SK-N-SH (cell line): ENCODE results near the gene NSRP1. TPM values are rescaled to one million over a fixed set of nuclear protein-coding genes. Genes with fewer than 3 reads are reported as not detected.

Experiments used
- CTCF ChIA-PET: fragments of 300-600, 350-600 bp; formaldehyde crosslinking; extraction: SDS; loops from one replicate; lab custom pipeline; 2021; lab: Yijun Ruan, JAX
- POLR2A ChIA-PET: fragments of 350-600 bp; sonication (Branson Sonifier 250); formaldehyde crosslinking; extraction: SDS; loops from one replicate; lab custom pipeline; 2020; ENCODE audit warnings: antibody characterized with exemption, inconsistent platforms; lab: Yijun Ruan, JAX
- DNase-seq: peaks from one replicate; pipeline ENCODE4 v3.0.0; 2012
- H2AFZ ChIP-seq: fragments of 200-600 bp; sonication (generic); 2 replicates; pipeline ENCODE4 v1.8.1; 2016; ENCODE audit warnings: antibody characterized with exemption, mild to moderate bottlenecking, low read depth
- H3F3A ChIP-seq: fragments of 200-600 bp; sonication (generic); replicated peaks from 2 replicates; pipeline ENCODE3; 2016; ENCODE audit warnings: antibody characterized with exemption, mild to moderate bottlenecking; ENCODE audit not compliant: insufficient read depth
- H3K27ac ChIP-seq, 2 experiments: fragments of 200-500 bp in 1 of 2; fragments of 200-600 bp in 1 of 2; sonication (Bioruptor generic) in 1 of 2; sonication (generic), shearing (Covaris generic) in 1 of 2; 2 replicates each; pipeline versions ENCODE4 v1.5.1 to v1.6.1; 2014 to 2016; ENCODE audit warnings: low read depth in 2 of 2, inconsistent platforms in 1 of 2, low read length in 1 of 2, mild to moderate bottlenecking in 1 of 2, mixed read lengths in 1 of 2
- H3K27me3 ChIP-seq: fragments of 200-600 bp; sonication (generic), shearing (Covaris generic); 2 replicates; pipeline ENCODE4 v1.6.1; 2016; ENCODE audit warnings: mixed run types; ENCODE audit not compliant: insufficient read depth
- H3K36me3 ChIP-seq, 2 experiments: fragments of 200-500 bp in 1 of 2; fragments of 200-600 bp in 1 of 2; sonication (Bioruptor generic) in 1 of 2; sonication (generic) in 1 of 2; replicated peaks in 1 of 2; 2 replicates each; pipeline versions ENCODE3 to v1.5.1; 2014 to 2016; ENCODE audit warnings: low read length in 1 of 2, mild to moderate bottlenecking in 1 of 2; ENCODE audit not compliant: insufficient read depth in 2 of 2, control insufficient read depth in 1 of 2
- H3K4me1 ChIP-seq, 2 experiments: fragments of 200-500 bp in 1 of 2; fragments of 200-600 bp in 1 of 2; sonication (Bioruptor generic) in 1 of 2; sonication (generic), shearing (Covaris generic) in 1 of 2; 2 replicates each; pipeline versions ENCODE4 v1.5.1 to v1.6.1; 2014 to 2016; ENCODE audit warnings: low read depth in 1 of 2, low read length in 1 of 2, mixed run types in 1 of 2; ENCODE audit not compliant: insufficient read depth in 2 of 2, control insufficient read depth in 1 of 2
- H3K4me2 ChIP-seq: fragments of 200-600 bp; sonication (generic), shearing (Covaris generic); 2 replicates; pipeline ENCODE4 v1.6.1; 2017; ENCODE audit warnings: mixed run types
- H3K4me3 ChIP-seq, 2 experiments: fragments of 200-500 bp in 1 of 2; fragments of 200-600 bp in 1 of 2; sonication (Bioruptor generic) in 1 of 2; sonication (generic), shearing (Covaris generic) in 1 of 2; 2 replicates each; pipeline versions ENCODE4 v1.5.1 to v1.8.1; 2014 to 2016; ENCODE audit warnings: low read depth in 2 of 2, inconsistent platforms in 1 of 2, low read length in 1 of 2, mild to moderate bottlenecking in 1 of 2, mixed read lengths in 1 of 2, moderate library complexity in 1 of 2
- H3K79me2 ChIP-seq: fragments of 200-600 bp; sonication (generic); 2 replicates; pipeline ENCODE4 v1.8.1; 2017; ENCODE audit warnings: mild to moderate bottlenecking; ENCODE audit not compliant: insufficient read depth
- H3K9ac ChIP-seq: fragments of 200-600 bp; sonication (generic); 2 replicates; pipeline ENCODE4 v1.6.1; 2017; ENCODE audit warnings: mixed run types
- H3K9me2 ChIP-seq: fragments of 200-600 bp; sonication (generic); 2 replicates; pipeline ENCODE4 v1.6.1; 2017; ENCODE audit warnings: mixed run types
- H3K9me3 ChIP-seq: fragments of 200-600 bp; sonication (generic); 2 replicates; pipeline ENCODE4 v1.6.1; 2017; ENCODE audit warnings: mixed run types, mild to moderate bottlenecking, moderate library complexity
- H4K20me1 ChIP-seq: fragments of 200-600 bp; sonication (generic); 2 replicates; pipeline ENCODE4 v1.6.1; 2017; ENCODE audit warnings: mild to moderate bottlenecking, mixed run types; ENCODE audit not compliant: insufficient read depth
- EZH2phosphoT487 ChIP-seq: fragments of 200-600 bp; sonication (generic); IDR thresholded peaks from 2 replicates; pipeline ENCODE4 v1.6.1; 2017; ENCODE audit warnings: low read depth, mixed run types, mild to moderate bottlenecking, antibody characterized with exemption, moderate library complexity, borderline replicate concordance
- FOSL2 ChIP-seq: IDR thresholded peaks from 2 replicates; pipeline ENCODE4 v1.4.0; 2012; ENCODE audit warnings: low read depth, mild to moderate bottlenecking, moderate library complexity, borderline replicate concordance
- JUND ChIP-seq: IDR thresholded peaks from 2 replicates; pipeline ENCODE4 v1.4.0; 2012
- MXI1 ChIP-seq: IDR thresholded peaks from 2 replicates; pipeline ENCODE4 v1.6.1; 2012; ENCODE audit warnings: mild to moderate bottlenecking, low read depth, low read length, improper control_type of control experiment
- NFIC ChIP-seq: IDR thresholded peaks from 2 replicates; pipeline ENCODE4 v1.4.0; 2012; ENCODE audit warnings: borderline replicate concordance
- RAD21 ChIP-seq: IDR thresholded peaks from 2 replicates; pipeline ENCODE4 v1.6.1; 2012; ENCODE audit warnings: mild to moderate bottlenecking, low read length
- RXRA ChIP-seq: IDR thresholded peaks from 2 replicates; pipeline ENCODE4 v1.4.0; 2012; ENCODE audit warnings: low read depth, mild to moderate bottlenecking, borderline replicate concordance
- WGBS: methylation state at CpG from one replicate; pipeline ENCODE4 v1.1.6; 2017; ENCODE audit warnings: low lambda C conversion rate; 5-methylcytosine and 5-hydroxymethylcytosine counted together
- polyA plus RNA-seq, 3 experiments: library from polyadenylated mRNA; depleted of rRNA; stranded (reverse); fragments of >200 nt; gene quantifications; 2 replicates each; pipeline ENCODE4 v1.2.3, GENCODE V29; 2012
- TF ChIP-seq, protein P1 (sequence below): fragments of 200-600 bp; sonication (generic); IDR thresholded peaks from 2 replicates; pipeline ENCODE4 v1.6.1; 2017; ENCODE audit warnings: antibody characterized with exemption, mild to moderate bottlenecking, moderate library complexity
- TF ChIP-seq, protein P2 (sequence below): IDR thresholded peaks from 2 replicates; pipeline ENCODE4 v1.4.0; 2012; ENCODE audit warnings: low read depth
- TF ChIP-seq, protein P3 (sequence below): fragments of 150-350 bp; IDR thresholded peaks from 2 replicates; pipeline ENCODE4 v1.6.1; 2016; ENCODE audit warnings: mild to moderate bottlenecking, low read depth, low read length
- TF ChIP-seq, protein P4 (sequence below): IDR thresholded peaks from 2 replicates; pipeline ENCODE4 v1.6.1; 2012; ENCODE audit warnings: mild to moderate bottlenecking, low read depth, low read length, moderate library complexity

NSRP1 gene
- polyA plus RNA-seq, 1 of the 3 experiments (the other 2 are of a cell fraction) = 10.8 TPM

DNA sequence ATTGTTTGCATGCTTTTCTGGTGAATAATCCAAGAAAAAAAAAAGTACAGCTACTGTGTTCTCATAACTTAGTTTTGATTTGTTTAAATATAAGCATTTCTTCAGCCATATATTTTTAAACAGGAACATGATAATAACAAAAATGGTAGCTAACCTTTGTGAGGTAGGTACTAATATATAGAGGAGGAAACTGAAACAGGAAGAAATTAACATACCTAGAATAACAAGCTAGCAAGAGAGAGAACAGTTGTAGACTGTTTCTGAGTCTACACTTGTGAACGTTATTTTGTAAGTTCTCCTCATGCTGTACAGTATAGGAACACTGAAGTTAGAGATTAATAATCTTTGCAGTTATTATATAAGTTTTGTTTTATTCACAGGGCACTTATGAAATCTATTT lies 49.3 kb downstream of the NSRP1 start:
- H3K36me3 ChIP-seq = peaks cover 3 to 66% of the 10 kb centered on the region in 2 experiments
- TF ChIP-seq, protein P1, sequence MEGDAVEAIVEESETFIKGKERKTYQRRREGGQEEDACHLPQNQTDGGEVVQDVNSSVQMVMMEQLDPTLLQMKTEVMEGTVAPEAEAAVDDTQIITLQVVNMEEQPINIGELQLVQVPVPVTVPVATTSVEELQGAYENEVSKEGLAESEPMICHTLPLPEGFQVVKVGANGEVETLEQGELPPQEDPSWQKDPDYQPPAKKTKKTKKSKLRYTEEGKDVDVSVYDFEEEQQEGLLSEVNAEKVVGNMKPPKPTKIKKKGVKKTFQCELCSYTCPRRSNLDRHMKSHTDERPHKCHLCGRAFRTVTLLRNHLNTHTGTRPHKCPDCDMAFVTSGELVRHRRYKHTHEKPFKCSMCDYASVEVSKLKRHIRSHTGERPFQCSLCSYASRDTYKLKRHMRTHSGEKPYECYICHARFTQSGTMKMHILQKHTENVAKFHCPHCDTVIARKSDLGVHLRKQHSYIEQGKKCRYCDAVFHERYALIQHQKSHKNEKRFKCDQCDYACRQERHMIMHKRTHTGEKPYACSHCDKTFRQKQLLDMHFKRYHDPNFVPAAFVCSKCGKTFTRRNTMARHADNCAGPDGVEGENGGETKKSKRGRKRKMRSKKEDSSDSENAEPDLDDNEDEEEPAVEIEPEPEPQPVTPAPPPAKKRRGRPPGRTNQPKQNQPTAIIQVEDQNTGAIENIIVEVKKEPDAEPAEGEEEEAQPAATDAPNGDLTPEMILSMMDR = no peak
- no peak for TF ChIP-seq RAD21
- TF ChIP-seq, protein P2, sequence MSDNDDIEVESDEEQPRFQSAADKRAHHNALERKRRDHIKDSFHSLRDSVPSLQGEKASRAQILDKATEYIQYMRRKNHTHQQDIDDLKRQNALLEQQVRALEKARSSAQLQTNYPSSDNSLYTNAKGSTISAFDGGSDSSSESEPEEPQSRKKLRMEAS = no peak
- TF ChIP-seq, protein P3, sequence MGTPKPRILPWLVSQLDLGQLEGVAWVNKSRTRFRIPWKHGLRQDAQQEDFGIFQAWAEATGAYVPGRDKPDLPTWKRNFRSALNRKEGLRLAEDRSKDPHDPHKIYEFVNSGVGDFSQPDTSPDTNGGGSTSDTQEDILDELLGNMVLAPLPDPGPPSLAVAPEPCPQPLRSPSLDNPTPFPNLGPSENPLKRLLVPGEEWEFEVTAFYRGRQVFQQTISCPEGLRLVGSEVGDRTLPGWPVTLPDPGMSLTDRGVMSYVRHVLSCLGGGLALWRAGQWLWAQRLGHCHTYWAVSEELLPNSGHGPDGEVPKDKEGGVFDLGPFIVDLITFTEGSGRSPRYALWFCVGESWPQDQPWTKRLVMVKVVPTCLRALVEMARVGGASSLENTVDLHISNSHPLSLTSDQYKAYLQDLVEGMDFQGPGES = no peak
- TF ChIP-seq, protein P4, sequence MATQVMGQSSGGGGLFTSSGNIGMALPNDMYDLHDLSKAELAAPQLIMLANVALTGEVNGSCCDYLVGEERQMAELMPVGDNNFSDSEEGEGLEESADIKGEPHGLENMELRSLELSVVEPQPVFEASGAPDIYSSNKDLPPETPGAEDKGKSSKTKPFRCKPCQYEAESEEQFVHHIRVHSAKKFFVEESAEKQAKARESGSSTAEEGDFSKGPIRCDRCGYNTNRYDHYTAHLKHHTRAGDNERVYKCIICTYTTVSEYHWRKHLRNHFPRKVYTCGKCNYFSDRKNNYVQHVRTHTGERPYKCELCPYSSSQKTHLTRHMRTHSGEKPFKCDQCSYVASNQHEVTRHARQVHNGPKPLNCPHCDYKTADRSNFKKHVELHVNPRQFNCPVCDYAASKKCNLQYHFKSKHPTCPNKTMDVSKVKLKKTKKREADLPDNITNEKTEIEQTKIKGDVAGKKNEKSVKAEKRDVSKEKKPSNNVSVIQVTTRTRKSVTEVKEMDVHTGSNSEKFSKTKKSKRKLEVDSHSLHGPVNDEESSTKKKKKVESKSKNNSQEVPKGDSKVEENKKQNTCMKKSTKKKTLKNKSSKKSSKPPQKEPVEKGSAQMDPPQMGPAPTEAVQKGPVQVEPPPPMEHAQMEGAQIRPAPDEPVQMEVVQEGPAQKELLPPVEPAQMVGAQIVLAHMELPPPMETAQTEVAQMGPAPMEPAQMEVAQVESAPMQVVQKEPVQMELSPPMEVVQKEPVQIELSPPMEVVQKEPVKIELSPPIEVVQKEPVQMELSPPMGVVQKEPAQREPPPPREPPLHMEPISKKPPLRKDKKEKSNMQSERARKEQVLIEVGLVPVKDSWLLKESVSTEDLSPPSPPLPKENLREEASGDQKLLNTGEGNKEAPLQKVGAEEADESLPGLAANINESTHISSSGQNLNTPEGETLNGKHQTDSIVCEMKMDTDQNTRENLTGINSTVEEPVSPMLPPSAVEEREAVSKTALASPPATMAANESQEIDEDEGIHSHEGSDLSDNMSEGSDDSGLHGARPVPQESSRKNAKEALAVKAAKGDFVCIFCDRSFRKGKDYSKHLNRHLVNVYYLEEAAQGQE = no peak
- TF ChIP-seq JUND = no peak
- TF ChIP-seq RXRA = no peak
- no peak for TF ChIP-seq FOSL2
- no peak for TF ChIP-seq MXI1
- TF ChIP-seq NFIC = no peak
- no peak for TF ChIP-seq EZH2phosphoT487
- 80% methylated on average over 1 of the region's 1 CpG for WGBS
- H3K9me2 ChIP-seq = no peaks in the 10 kb centered on the region
- H3K27me3 ChIP-seq = no peaks in the 10 kb centered on the region
- H3K79me2 ChIP-seq = peaks cover 90% of the 10 kb centered on the region
- no peak overlapping the region; a peak in 1 of 4 replicates for H3K27ac ChIP-seq
- no peak overlapping the region for H3K4me3 ChIP-seq
- 0 out of 2 replicates have a peak, but pooled peaks cover 12% of the 10 kb centered on the region for H4K20me1 ChIP-seq
- no peaks in the 10 kb centered on the region; a peak in 1 of 4 replicates for H3K4me1 ChIP-seq
- ChIA-PET POLR2A (no interaction called here), CTCF (no interaction called here)
- no peak overlapping the region for H3K4me2 ChIP-seq
- no peak overlapping the region for H2AFZ ChIP-seq
- H3F3A ChIP-seq = peaks cover 6% of the 10 kb centered on the region
- H3K9me3 ChIP-seq = no peaks in the 10 kb centered on the region
- DNase-seq = no peak
- H3K9ac ChIP-seq = no peak overlapping the region
